ENCODE measurements around the gene TIPARP.
A peak's percentile ranks its signal among the peaks of the same experiment; 100 is the strongest.
"Not testable (repeated sequence)": the region's sequence is repeated elsewhere in the genome, so short reads cannot be mapped to it uniquely, and the experiment has no call there.

The TIPARP gene

DNA sequence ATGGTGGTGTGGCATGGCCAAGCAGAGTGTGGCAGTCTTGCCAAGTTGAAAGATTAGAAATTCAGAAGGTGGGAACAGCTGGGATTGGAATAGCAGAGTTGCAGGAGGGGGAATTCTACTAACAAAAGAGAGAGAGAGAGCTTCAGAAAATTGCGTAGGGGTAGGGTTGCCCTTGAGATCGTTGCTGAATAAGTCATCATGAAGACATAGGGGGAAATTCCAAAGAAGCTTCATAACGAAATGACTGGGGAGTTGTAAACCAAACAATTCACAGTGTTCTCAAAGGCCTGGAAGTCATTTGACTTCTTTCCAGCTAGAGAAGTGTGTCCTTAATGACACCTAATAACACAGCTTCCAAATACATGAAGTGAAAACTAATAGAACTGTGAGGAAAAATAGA is 26.3 kb upstream of the TIPARP start:
- no peak for DNase-seq

- no peak for DNase-seq
Observed at GRCh38 chr3:156649681-156650080, 24.7 kb upstream of the TIPARP start.

GRCh38 chr3:156652661-156653060 is 21.7 kb upstream of the TIPARP start:
- not testable (repeated sequence) for DNase-seq

GRCh38 chr3:156654834-156655233 is 19.6 kb upstream of the TIPARP start:
- DNase-seq, result no peak

DNA sequence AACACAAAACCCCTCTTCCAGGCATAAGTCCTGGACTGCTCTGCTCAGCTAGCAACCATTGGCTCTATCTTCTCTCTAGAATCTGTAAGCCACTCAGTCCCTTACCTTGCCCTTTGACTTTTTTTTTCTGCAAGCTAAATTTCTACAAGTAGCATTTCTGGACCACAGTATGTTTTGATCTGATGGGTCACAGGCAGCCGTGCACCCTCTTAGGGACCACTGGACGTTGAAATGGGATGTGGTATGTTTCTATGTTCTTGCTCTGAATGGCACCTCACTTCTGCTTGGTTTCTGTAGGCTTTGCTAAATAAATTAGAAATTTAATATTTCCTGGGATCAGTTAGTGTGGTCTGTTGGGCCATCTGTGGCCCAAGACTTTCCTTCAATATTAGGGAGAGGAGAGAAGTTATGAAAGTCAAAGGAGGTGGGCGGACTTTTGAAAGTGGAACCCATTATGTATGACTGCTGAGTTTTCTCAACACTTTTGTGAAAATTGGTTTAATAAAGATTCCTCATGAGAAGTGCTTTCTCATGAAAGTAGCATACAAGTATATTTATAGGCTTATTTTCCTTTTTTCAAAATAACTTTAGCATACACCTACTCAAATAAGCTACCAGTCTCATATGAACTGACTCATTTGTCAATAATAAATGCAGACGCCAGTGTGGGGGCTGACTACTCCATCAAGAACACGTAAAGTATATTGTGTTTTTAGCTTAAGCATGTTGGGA is 18.4 kb upstream of the TIPARP start:
- DNase-seq, result no peak

- DNase-seq, result no peak
Observed at GRCh38 chr3:156657440-156657839, 16.9 kb upstream of the TIPARP start.

- DNase-seq, result no peak
Observed at GRCh38 chr3:156657862-156658731, 16.3 kb upstream of the TIPARP start.

DNA sequence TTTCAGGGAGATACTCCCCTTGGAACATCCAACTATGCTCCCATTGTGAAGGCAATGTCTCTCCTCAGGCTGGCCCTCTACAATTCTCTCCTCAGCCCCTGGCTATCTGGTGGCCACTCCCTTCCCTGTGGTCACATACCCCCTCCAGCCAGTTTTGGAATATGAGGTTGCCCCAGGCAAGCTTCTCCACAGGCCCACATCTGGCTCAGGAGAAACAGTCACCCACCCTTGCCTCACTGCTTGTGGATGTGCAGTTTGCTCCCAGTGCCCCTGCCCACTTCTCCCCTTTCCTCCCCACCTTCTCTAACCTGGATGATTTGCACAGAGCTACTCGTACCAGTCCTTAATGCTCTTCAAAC is 15.7 kb upstream of the TIPARP start:
- no peak for DNase-seq

DNA sequence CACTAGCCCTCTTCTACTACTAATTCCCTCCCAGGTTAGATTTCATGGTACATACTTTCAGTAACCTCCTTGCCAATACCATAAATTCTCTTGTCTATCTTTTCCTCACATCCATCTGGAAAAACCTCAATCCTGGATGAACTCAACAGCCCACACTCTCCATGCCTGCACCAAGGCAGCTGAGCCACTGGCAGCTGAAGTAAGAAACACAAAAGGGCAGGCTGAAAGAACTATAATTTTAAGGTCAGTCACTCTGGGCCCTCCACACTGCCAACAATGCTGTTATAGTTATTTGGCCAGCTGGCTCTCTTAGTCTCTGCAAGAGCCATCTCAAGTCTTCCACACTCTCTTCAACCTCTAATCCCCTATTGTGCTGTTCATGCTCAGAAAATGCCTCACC is 15.1 kb upstream of the TIPARP start:
- DNase-seq, result no peak

DNA sequence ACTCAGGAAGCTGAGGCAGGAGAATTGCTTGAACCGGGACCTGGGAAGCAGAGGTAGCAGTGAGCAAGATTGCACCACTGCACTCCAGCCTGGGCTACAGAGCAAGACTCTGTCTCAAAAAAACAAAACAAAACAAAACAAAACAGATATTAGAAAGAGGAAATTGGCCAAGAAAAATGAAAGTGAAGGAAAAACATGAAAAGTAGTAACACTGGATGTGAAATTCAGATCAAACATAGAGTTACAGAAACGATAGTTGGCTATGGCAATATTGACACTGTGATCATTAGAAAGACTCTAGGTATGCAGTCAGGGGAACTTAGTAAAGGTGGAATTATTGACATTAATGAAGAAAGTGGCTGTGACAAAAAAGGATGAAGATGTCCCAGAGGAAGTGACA is 13.2 kb upstream of the TIPARP start:
- no peak for DNase-seq

- DNase-seq, result no peak
Observed at GRCh38 chr3:156664011-156664830, 10.2 kb upstream of the TIPARP start.

DNA sequence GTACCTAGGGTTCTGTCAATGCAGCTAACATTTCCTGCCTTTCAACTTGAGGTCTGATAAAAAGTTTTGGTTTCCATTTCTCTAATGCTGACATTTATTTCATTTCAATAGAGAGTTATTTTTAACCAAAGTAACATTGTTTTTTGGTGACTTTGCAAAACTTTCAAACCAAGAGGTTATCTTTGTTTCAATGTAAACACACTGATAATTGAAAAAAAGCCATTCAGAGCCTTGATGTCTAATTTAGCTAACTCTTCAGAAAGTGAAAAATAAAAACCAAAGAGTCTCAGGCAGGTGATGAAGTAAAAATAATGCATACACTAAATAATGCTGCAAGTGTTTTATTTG is 9.6 kb upstream of the TIPARP start:
- DNase-seq, result peak; percentile 29

DNA sequence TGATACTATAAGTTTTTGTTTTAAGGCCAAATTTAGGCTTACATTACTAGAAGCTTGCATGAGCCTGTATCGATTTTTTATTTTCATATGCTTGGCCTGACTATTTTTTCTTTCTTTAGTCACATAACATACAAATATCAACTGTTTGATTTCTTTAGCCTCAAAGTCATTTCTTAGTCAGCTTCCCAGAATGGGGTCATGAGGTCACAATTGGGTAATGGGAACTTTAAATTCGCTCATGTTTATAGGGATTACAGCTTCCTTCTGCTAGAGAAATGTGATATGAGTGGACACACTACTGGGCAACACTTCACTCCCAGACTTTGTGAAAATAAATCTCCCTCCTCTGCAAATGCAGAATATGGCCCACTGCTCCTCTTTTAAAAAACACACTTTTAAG is 9.1 kb upstream of the TIPARP start:
- no peak for DNase-seq

DNA sequence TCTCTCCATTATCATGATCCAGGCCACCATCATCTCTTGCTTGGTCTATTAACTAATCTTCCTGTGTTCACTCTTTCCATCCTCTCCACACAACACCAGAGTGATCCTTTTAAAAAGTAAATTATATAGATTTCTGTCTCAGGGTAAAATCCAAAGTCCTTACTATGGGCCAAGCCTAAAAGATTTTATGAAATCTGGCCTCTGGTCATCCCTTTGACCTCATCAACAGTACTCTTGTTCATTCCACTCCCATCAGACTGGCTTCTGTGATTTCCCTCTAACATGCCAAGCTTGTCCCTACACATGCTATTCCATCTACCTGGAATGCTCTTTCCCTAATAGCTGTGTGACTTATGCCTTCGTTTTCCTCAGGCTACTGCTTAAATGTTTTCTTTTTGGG is 8.3 kb upstream of the TIPARP start:
- DNase-seq, result no peak

- peak; percentile 50 for DNase-seq
Observed at GRCh38 chr3:156668073-156668763, 6.2 kb upstream of the TIPARP start.

GRCh38 chr3:156670077-156670476 is 4.3 kb upstream of the TIPARP start:
- no peak for DNase-seq

DNA sequence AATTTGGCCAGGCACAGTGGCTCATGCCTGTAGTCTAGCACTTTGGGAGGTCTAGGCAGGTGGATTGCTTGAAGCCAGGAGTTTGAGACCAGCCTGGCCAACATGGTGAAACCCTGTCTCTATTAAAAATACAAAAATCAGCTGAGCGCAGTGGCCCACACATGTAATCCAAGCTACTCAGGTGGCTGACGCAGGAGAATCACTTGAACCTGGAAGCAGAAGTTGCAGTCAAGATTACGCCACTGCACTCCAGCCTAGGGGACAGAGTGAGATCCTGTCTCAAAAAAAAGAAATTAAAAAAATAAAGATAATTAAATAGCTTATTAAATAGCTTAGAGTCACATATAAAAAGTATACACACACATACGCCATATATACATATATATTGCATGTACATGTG is 3.7 kb upstream of the TIPARP start:
- DNase-seq, result no peak

- DNase-seq, result no peak
Observed at GRCh38 chr3:156673732-156674045, 701 bp upstream of the TIPARP start.

- DNase-seq, result no peak
Observed at GRCh38 chr3:156674911-156675829, 780 bp downstream of the TIPARP start.

DNA sequence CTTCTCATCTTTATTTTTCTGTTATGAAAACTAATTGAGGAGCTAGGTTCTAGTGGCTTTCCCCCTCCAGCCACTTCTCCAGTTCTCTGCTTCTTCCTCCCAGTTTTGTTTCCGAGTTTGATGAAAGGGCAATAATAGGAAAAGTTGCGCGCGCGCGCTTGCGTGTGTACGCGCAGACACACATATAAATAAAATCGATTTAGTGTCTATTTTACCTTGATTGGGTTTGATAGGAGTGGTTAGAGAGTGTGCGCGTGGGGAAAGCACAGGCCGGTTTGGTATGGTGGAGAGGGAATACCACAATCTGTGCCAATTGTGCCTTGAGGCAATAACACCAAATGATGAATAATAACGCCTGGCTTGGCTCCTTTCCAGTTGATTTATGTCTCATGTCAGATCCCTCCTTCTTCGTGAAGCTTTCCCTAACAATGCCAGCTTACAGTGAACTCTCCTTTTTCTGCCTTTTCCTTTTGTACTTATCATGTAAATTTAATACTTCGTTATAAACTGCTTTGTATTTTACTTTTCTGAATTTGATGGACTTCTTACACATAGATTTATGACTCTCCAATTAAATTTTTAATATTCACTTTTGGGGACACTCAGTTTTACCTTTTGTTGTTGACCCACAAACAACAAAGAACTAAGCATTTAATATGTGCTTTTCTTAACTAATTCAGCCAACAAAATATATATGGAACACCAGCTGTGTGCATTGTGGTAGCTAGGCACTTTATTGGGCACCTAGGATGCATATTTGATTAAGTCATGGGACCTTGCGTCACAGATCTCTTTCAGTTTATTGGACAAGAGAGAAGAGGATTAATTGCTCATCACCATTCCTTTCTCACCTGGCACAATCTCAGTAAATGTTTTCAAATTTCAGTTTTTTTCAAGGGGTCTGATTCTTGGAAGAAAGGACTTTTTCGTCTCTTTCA is 1.7 kb downstream of the TIPARP start:
- DNase-seq, result no peak

Measured in activated CD4-positive, alpha-beta T cell treated with anti-CD3 and anti-CD28 coated beads, Interleukin-2, amount 50 U/mL, for 16 hours (primary cell).